Gastrocnemius medialis (tissue), 4 donors: ENCODE data around the gene P2RX2. TPM values are rescaled to one million over a fixed set of nuclear protein-coding genes. Genes with fewer than 3 reads are reported as not detected.
A peak's percentile ranks its signal among the peaks of the same experiment; 100 is the strongest.
"Not testable (repeated sequence)": the region's sequence is repeated elsewhere in the genome, so short reads cannot be mapped to it uniquely, and the experiment has no call there.

ENCODE experiments used
- ATAC-seq, 2 donors: fragments of 150-250 bp; one replicate each; pipeline ENCODE4 v1.9.1; 2016
- DNase-seq, 2 donors: peaks; one replicate each; pipeline ENCODE4 v3.0.0-alpha.2; 2019
- H3K27ac ChIP-seq, 4 donors: fragments of 200-600 bp; sonication (generic); 1 replicate in 1 of 4; 2 replicates in 3 of 4; pipeline ENCODE4 v1.5.1; 2016 to 2018; ENCODE audit warnings: mild to moderate bottlenecking in 2 of 4, moderate library complexity in 1 of 4
- H3K27me3 ChIP-seq, 3 donors: fragments of 200-600 bp; sonication (generic) in 2 of 3; 1 replicate in 1 of 3; 2 replicates in 2 of 3; pipeline versions ENCODE4 v1.5.1 to v1.6.0; 2016 to 2019; ENCODE audit warnings: mild to moderate bottlenecking in 1 of 3, moderate library complexity in 1 of 3
- H3K36me3 ChIP-seq, 2 donors: fragments of 200-600 bp; sonication (generic) in 1 of 2; one replicate each; pipeline ENCODE4 v1.5.1; 2017 to 2018
- H3K4me1 ChIP-seq, 2 donors: fragments of 200-600 bp; sonication (generic) in 1 of 2; one replicate each; pipeline ENCODE4 v1.5.1; 2016 to 2017; ENCODE audit warnings: mild to moderate bottlenecking in 2 of 2
- H3K4me3 ChIP-seq, 4 donors: fragments of 200-600 bp; sonication (generic) in 3 of 4; 1 replicate in 1 of 4; 2 replicates in 3 of 4; pipeline ENCODE4 v1.5.1; 2016 to 2019; ENCODE audit warnings: mild to moderate bottlenecking in 2 of 4
- H3K9me3 ChIP-seq, 3 donors: fragments of 200-600 bp; sonication (generic) in 2 of 3; 1 replicate in 1 of 3; 2 replicates in 2 of 3; pipeline ENCODE4 v1.5.1; 2016 to 2019
- POLR2A ChIP-seq, 2 donors: fragments of 450-650 bp; IDR thresholded peaks; one replicate each; pipeline ENCODE4 v1.6.1; 2017; ENCODE audit warnings: antibody characterized with exemption in 2 of 2, mild to moderate bottlenecking in 2 of 2, moderate library complexity in 2 of 2
- in situ Hi-C, 4 donors: fragments of 200-750 bp; cut with MboI; loops; one replicate each; pipeline versions ENCODE4 v1.15.0 to v1.8.0; 2017; ENCODE audit warnings: low sequenced_read_pairs in 4 of 4
- intact Hi-C: fragments of 100-400 bp; cut with DNase I; formaldehyde crosslinking; loops from one replicate; pipeline ENCODE4 v1.15.1; 2023; ENCODE audit warnings: low total_unique reads
- total RNA-seq, 4 donors: library from RNA; depleted of rRNA; stranded (reverse); fragments of >200 nt; gene quantifications; one replicate each; pipeline versions ENCODE4 v1.1.0 to v1.2.3, GENCODE V29; 2016
- TF ChIP-seq, protein P1 (sequence below), 5 experiments: fragments of 450-650 bp in 3 of 5; fragments of 200-600 bp in 2 of 5; sonication (generic) in 2 of 5; IDR thresholded peaks in 4 of 5; conservative IDR thresholded peaks in 1 of 5; 1 replicate in 4 of 5; 2 replicates in 1 of 5; pipeline ENCODE4 v1.5.1; 2016 to 2019; ENCODE audit warnings: antibody characterized with exemption in 5 of 5, mild to moderate bottlenecking in 3 of 5, moderate library complexity in 3 of 5

The P2RX2 gene
- total RNA-seq, 4 donors from 2014 or later = not detected

DNA sequence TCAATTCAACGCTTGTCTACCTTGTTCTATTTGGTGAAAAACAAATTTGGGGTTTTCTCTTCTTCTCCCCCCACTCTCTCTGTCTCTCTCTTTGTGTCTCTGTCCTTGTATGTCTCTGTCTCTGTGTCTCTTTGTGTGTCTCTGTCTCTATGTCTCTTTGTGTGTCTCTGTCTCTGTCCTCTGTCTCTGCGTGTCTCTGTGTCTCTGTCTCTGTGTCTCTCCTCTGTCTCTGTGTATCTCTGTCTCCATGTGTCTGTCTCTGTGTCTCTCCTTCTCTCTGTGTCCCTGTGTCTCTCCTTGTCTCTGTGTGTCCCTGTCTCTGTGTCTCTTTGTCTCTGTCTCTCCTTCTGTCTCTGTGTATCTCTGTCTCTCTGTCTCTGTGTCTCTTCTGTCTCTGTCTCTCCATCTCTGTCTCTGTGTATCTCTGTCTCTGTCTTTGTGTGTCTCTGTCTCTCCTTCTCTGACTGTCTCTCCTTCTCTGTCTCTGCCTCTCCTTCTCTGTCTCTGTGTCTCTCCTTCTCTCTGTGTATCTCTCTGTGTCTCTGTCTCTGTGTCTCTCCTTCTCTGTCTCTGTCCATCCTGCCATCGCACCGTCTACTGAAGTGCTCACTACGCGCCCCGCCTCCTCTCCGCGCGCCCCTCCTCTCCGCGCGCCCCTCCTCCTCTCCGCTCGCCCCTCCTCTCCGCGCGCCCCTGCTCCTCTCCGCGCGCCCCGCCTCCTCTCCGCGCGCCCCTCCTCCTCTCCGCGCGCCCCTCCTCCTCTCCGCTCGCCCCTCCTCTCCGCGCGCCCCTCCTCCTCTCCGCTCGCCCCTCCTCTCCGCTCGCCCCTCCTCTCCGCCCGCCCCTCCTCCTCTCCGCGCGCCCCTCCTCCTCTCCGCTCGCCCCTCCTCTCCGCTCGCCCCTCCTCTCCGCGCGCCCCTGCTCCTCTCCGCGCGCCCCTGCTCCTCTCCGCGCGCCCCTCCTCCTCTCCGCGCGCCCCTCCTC lies 21.0 kb upstream of the P2RX2 start:
- Histone ChIP-seq H3K4me3 (peak overlapping the region in 3 of 4 donors; percentile 19 to 51 (median 43)), H3K27ac (no peak overlapping the region), H3K27me3 (peaks cover 4 to 48% (median 19%) of the 10 kb centered on the region in 3 donors), H3K36me3 (no peaks in the 10 kb centered on the region), H3K9me3 (no peaks in the 10 kb centered on the region), H3K4me1 (peaks cover 0 to 17% of the 10 kb centered on the region in 2 donors)
- in situ Hi-C loops = no loop called here
- no peak for ATAC-seq
- DNase-seq = no peak
- intact Hi-C loops = no loop called here
- TF ChIP-seq, protein P1, sequence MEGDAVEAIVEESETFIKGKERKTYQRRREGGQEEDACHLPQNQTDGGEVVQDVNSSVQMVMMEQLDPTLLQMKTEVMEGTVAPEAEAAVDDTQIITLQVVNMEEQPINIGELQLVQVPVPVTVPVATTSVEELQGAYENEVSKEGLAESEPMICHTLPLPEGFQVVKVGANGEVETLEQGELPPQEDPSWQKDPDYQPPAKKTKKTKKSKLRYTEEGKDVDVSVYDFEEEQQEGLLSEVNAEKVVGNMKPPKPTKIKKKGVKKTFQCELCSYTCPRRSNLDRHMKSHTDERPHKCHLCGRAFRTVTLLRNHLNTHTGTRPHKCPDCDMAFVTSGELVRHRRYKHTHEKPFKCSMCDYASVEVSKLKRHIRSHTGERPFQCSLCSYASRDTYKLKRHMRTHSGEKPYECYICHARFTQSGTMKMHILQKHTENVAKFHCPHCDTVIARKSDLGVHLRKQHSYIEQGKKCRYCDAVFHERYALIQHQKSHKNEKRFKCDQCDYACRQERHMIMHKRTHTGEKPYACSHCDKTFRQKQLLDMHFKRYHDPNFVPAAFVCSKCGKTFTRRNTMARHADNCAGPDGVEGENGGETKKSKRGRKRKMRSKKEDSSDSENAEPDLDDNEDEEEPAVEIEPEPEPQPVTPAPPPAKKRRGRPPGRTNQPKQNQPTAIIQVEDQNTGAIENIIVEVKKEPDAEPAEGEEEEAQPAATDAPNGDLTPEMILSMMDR (IDR thresholded peaks at IDR 0.05 in 4 of 5, conservative IDR thresholded peaks at IDR 0.05 in 1 of 5) = no peak
- TF ChIP-seq POLR2A (IDR thresholded peaks at IDR 0.05) = no peak

DNA sequence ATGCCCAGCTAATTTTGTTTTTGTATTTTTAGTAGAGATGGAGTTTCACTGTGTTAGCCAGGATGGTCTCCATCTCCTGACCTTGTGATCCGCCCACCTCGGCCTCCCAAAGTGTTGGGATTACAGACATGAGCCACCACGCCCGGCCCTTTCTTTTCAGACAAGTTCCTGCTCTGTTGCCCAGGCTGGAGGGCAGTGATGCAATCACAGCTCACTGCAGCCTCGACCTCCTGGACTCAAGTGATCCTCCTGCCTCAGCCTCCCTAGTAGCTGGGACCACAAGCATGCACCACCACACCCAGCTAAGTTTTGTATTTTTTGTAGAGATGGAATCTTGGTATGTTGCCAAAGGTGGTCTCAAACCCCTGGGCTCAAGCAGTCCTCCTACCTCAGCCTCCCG lies 19.1 kb upstream of the P2RX2 start:
- intact Hi-C loops = not testable (repeated sequence)
- peaks cover 0 to 12% of the 10 kb centered on the region in 2 donors for H3K4me1 ChIP-seq

DNA sequence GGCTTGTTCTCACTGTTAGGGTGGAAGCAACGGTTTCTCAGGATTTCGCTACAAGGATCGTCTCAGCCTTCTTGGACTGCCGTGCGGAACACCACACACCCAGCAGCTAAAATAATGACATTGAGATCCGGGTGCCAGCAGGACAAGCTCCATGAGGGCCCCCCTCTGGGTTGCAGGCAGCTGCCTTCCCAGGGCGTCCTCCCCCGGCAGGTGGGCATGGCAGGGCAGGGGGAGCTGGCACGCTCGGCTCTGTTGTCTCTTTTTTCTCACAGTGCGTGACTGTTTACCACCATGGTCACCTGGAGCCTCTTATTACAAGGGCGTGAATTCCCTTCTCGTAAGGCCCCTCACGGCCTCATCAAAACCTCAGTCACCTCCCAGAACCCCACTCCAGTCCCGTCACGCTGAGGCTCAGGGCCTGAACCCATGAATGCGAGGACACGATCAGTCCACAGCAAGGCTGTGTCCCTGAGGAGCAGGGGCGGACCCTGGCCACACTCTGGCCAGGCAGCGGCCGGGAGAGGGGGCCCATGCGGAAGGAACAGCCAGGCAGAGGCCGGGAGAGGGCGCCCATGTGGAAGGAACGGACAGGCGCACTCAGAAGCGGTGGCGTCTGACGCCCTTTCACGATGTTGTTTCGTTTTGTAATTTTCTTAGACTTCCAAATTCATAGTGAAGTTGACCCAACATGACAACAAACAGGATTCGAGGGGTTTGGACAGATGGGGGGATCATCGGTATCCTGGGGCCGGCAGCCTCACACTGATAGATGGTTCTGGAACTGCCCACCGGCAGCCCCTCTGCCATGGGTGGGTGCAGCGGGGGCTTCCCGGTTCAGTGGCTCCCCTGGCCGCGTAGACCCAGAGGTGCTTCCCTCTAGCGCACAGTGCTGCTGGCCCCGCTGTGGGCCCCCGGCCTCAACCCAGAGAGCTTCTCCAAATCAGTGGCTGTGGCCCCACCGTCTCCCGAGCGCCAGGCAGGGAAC lies 18.2 kb upstream of the P2RX2 start:
- in situ Hi-C loops = loop anchor here in 1 of 4 donors (25.0 kb wide), 1 partner anchor 188 kb away; no protein-coding TSS in a partner anchor
- H3K9me3 ChIP-seq = no peaks in the 10 kb centered on the region
- TF ChIP-seq, protein P1 (IDR thresholded peaks at IDR 0.05 in 4 of 5, conservative IDR thresholded peaks at IDR 0.05 in 1 of 5) = peak in 4 of 5 experiments; percentile 42 to 66 (median 52)
- no peak for TF ChIP-seq POLR2A (IDR thresholded peaks at IDR 0.05)
- peak overlapping the region in 2 of 4 donors; percentile 34 to 36 for H3K27ac ChIP-seq
- DNase-seq (peak in 1 of 2 donors; percentile 21), ATAC-seq (peak; percentile 56 to 75)
- no peaks in the 10 kb centered on the region for H3K36me3 ChIP-seq
- H3K27me3 ChIP-seq = peaks cover 25 to 72% (median 26%) of the 10 kb centered on the region in 3 donors
- H3K4me3 ChIP-seq = peak overlapping the region; percentile 42 to 64 (median 50)
- H3K4me1 ChIP-seq = peaks cover 0 to 12% of the 10 kb centered on the region in 2 donors
- intact Hi-C loops = no loop called here

More for the DNA sequence above, 19.1 kb upstream of the P2RX2 start:
- in situ Hi-C loops, DNase-seq, H3K4me3 ChIP-seq, H3K36me3 ChIP-seq, H3K27ac ChIP-seq, ATAC-seq, H3K9me3 ChIP-seq: not testable (repeated sequence)
- H3K27me3 ChIP-seq = peaks cover 21 to 67% (median 24%) of the 10 kb centered on the region in 3 donors

DNA sequence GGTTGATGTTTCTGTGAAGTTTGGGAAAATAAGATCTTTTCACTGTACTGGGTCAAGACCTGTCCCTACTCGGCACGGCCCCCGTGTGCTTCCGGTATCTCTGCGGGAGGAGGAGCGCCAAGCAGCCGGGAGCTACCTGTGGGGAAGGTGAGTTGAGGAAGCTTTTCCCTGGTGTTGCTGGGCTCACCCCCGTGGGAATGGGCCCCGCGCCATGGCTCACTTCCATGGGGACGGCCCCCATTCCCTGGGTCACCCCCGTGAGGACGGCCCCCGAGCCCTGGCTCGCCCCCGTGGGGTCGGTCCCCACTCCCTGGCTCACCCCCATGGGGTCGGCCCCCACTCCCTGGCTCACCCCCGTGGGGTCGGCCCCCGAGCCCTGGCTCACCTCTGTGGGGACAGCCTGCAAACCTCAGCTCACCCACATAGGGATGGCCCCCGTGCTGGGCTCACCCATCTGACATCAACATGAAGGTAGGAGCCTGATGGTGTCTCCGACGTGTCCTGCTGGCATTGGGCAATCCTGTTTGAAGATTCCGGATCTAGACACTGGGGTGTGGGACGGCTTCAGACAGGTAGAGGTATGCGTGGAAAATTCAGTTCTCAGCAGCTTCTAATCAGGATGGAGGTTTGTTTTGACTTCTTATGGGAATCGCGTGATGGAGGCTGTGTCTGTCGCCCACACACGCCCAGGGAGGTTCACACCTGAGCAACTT lies 17.2 kb upstream of the P2RX2 start:
- Histone ChIP-seq H3K9me3 (no peaks in the 10 kb centered on the region), H3K4me3 (peak overlapping the region in 3 of 4 donors; percentile 42 to 64 (median 50)), H3K27me3 (peaks cover 19 to 74% (median 32%) of the 10 kb centered on the region in 3 donors), H3K4me1 (peaks cover 0 to 12% of the 10 kb centered on the region in 2 donors), H3K27ac (no peak overlapping the region), H3K36me3 (no peaks in the 10 kb centered on the region)
- intact Hi-C loops = no loop called here
- DNase-seq (no peak), ATAC-seq (no peak)
- in situ Hi-C loops = loop anchor here in 1 of 4 donors (25.0 kb wide), 1 partner anchor 189 kb away; no protein-coding TSS in a partner anchor
- TF ChIP-seq POLR2A (IDR thresholded peaks at IDR 0.05) = no peak
- TF ChIP-seq, protein P1 (IDR thresholded peaks at IDR 0.05 in 4 of 5, conservative IDR thresholded peaks at IDR 0.05 in 1 of 5) = no peak
